SK-MEL-5 (cell line): ENCODE results near the gene COL6A5. TPM values are rescaled to one million over a fixed set of nuclear protein-coding genes. Genes with fewer than 3 reads are reported as not detected.
"Not testable (repeated sequence)": the region's sequence is repeated elsewhere in the genome, so short reads cannot be mapped to it uniquely, and the experiment has no call there.

Experiments
- DNase-seq: peaks from one replicate; pipeline ENCODE4 v3.0.0-alpha.2; 2016; ENCODE audit warnings: low read depth, low spot score
- in situ Hi-C: cut with HindIII; loops from 2 replicates; pipeline ENCODE4 v1.10.0; 2016; ENCODE audit warnings: low sequenced_read_pairs, high pct_unique_total_duplicates, low pct_unique_long_range_greater_than_20kb
- polyA plus RNA-seq, 2 experiments: library from polyadenylated mRNA; depleted of rRNA; stranded (reverse); fragments of >200 nt; gene quantifications; 2 replicates each; pipeline ENCODE4 v1.2.3, GENCODE V29; 2015
- total RNA-seq: library from RNA; depleted of rRNA; stranded (reverse); fragments of >200 nt; shearing (Covaris generic); gene quantifications from 2 replicates; pipeline ENCODE4 v1.2.3, GENCODE V29; 2014; rRNA removed

COL6A5 gene, protein sequence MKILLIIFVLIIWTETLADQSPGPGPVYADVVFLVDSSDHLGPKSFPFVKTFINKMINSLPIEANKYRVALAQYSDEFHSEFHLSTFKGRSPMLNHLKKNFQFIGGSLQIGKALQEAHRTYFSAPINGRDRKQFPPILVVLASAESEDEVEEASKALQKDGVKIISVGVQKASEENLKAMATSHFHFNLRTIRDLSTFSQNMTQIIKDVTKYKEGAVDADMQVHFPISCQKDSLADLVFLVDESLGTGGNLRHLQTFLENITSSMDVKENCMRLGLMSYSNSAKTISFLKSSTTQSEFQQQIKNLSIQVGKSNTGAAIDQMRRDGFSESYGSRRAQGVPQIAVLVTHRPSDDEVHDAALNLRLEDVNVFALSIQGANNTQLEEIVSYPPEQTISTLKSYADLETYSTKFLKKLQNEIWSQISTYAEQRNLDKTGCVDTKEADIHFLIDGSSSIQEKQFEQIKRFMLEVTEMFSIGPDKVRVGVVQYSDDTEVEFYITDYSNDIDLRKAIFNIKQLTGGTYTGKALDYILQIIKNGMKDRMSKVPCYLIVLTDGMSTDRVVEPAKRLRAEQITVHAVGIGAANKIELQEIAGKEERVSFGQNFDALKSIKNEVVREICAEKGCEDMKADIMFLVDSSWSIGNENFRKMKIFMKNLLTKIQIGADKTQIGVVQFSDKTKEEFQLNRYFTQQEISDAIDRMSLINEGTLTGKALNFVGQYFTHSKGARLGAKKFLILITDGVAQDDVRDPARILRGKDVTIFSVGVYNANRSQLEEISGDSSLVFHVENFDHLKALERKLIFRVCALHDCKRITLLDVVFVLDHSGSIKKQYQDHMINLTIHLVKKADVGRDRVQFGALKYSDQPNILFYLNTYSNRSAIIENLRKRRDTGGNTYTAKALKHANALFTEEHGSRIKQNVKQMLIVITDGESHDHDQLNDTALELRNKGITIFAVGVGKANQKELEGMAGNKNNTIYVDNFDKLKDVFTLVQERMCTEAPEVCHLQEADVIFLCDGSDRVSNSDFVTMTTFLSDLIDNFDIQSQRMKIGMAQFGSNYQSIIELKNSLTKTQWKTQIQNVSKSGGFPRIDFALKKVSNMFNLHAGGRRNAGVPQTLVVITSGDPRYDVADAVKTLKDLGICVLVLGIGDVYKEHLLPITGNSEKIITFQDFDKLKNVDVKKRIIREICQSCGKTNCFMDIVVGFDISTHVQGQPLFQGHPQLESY (N-terminal part only)
- total RNA-seq: not detected in 2 replicates
- polyA plus RNA-seq (2015; cell fraction: cytosol; rRNA removed): not detected in 2 replicates
- polyA plus RNA-seq (2015; cell fraction: nucleus; rRNA removed): not detected in 2 replicates

DNA sequence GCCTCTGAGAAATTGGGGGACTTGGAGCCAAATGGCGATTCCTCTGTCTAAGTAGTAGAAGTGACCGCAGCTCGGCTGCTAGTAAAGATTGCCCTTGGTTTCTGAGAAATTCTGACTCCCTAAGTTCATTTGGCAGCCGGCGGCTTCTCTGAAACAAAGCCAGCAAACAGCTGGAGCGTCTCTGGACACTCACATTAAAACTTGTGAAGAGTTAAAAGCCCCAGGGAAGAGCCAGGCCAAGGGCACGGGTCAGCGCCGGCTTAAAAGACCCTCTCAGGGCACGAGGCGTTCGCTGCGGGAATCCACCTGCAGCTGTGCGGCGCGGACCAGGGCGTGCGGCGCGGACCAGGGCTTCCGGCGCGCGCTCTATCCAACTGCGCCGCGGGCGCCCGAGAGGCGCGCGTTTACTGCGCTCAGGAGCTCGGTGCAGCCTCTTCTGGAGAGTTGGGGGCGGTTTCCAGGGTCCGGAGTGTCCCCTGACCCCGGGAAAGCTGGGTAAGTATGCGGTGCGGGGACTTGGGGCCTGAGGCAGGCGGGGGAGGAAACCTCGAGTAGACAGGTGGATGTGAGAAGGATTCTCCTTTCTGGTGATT, at the start of gene COL6A5:
TSS of gene COL6A5 (plus strand) at position 186 of the 593 bp plus-strand sequence. CDS start 27,967 bp downstream, outside the sequence.
- in situ Hi-C loops: no loop called here
- no peak for DNase-seq

DNA sequence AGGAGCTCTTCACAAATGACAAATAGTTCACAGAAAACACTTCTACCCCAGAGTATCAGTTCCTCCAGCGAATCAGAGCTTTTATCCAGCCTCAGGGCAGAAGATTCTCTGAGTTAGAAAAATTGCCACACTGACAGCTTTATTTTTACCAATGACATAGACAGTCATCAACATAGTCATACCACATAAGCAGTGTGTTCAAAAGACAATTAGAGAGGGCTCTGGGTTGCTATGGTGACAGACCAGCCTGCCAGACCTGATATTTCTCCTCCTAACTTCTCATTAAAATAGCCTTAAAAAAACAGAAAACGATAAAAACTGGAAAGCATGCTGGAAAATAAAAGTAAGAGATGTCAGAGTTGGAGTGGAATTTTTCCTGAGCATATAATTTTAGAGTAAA, 45.9 kb upstream of the COL6A5 start:
- in situ Hi-C loops: no loop called here
- DNase-seq: no peak

DNA sequence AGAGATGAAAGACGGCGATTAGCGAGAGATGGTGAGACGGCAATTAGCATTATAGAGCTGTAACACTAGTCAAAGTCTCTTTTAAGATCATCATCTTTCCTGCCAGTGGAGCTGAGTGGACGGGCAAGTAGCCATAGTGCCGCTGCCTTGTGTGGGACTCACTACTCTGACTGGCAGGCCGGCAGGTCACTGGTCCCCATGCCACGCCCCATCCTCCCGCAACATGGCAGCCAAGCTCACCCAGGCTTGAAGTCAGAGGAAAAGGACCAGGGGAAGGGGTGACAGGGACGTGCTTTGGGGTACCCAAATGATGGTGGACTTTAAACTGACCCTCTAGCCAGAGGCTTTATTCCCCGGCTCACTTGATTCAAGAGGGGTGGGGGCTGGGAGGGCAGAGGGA, 44.6 kb upstream of the COL6A5 start:
- in situ Hi-C loops: no loop called here
- no peak for DNase-seq

DNA sequence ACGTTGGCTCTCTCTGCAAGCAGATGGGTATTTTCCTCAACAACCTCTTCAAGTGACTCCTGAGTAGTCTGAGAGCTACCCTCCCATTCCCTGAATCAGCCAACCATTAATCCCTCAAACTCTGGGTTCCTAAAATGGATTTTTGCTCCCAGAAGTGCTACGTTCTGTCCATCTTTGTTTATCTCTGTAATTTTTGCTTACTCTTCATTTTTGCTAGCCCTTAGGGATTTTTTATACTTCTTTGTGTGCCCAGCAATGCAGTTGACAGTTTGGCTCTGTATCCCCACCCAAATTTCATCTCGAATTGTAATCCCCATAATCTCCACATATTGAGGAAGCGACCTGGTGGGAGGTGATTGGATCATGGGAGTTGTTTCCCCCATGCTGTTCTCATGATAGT, 35.4 kb upstream of the COL6A5 start:
- DNase-seq: no peak
- in situ Hi-C loops: no loop called here

DNA sequence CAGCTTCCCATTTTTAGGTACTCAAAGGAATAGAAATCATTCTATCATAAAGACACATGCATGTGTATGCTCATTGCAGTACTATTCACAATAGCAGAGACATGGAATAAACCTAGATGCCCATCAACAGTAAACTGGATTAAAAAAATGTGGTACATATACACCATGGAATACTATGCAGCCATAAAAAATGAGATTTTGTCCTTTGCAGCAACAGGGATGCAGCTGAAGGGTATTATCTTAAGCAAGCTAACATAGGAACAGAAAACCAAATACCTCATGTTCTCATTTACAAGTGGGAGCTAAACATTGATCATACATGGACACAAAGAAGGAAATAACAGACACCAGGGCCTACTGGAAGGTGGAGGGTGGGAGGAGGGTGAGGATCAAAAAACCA, 33.1 kb upstream of the COL6A5 start:
- no peak for DNase-seq
- in situ Hi-C loops: no loop called here

DNA sequence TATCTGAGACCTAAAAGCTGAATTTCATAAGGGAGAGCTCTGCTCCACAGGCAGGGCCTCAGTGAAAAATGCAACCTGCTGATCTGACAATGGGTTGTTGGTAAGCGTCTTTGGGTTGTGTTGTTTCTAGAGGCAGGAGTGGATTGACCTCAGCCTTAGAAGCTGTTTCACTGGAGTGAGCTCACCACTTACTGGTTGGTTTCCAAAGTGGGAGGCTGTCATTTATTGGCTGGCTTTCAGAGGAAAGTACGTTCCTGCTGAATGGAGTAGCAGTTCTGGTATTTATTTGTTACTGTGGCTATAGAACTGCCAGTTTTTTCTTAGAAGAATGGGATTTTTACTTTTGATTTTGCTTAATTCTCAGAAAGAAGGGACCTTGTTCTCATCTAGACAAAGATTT, 29.3 kb upstream of the COL6A5 start:
- DNase-seq: no peak
- in situ Hi-C loops: no loop called here

DNA sequence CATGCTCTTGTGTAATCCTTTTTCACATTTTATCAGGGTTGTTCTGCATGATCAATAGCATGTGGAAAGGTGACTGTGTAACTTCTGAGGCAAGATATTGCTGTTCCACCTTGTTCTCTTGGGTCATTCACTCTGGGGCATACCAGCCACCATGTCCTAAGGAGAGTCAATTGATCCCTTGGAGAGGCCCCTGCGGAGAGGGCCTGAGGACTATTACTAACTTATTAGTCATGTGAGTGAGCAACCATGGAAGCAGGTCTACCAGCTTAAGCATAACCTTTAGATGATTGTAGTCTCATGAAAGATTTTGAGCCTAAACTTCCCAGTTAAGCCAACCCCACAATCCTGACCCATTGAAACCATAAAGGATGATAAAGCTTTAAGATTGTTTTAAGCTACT, 22.0 kb upstream of the COL6A5 start:
- no peak for DNase-seq
- in situ Hi-C loops: no loop called here

DNA sequence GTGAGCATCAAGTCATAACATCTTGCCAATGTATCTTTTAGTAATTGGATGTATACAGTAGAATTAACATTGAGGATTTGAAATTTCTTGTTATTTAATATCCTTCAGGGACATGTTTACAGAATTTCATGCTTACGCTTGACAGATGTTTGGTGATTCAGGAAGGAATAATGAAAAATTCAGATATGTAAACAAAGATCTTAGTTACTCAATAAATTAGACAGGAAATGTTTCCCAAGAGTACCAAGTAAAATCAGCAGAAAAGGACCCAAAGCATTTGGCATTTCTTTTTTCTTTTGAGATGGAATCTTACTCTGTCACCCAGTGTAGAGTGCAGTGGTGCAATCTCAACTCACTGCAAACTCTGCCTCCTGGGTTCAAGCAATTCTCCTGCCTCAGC, 4.7 kb upstream of the COL6A5 start:
- in situ Hi-C loops: no loop called here
- no peak for DNase-seq

DNA sequence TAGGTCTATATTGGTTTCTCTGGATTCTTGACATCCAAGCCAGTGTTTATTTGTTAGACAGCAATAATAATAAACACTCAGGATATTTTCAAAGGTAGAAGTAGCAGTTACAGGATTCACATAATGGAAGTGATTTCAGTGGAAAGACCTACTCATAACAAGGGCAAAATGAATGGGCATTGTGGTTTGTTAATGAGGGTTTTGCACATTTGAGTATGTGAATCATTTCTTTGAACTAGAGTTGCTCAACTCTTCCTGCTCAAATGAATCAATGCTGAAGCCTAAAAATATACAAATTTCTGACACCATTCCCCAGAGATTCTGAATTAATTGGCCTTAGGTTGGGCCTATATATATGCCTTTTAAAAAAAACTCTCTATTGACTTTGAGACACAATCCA, 4.1 kb upstream of the COL6A5 start:
- no peak for DNase-seq
- in situ Hi-C loops: no loop called here

DNA sequence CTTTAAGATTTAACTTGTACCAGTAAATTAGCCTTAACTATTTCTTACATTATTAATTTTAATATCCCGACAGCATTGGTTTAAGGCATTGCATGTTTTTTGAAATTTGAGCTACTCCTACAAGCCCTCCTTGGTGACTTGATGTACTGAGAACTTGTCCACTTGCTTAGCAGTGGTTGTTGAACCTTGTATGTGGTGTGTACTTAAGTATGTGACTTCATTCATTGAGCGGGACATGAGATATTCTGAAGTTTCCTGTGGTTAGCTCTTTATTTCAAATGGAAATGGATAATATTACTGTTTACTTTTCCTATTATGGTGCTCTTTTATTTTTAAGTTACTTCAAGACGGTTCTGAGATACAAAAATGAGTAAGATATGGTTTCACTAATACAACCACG, 3.6 kb upstream of the COL6A5 start:
- DNase-seq: no peak
- in situ Hi-C loops: no loop called here

DNA sequence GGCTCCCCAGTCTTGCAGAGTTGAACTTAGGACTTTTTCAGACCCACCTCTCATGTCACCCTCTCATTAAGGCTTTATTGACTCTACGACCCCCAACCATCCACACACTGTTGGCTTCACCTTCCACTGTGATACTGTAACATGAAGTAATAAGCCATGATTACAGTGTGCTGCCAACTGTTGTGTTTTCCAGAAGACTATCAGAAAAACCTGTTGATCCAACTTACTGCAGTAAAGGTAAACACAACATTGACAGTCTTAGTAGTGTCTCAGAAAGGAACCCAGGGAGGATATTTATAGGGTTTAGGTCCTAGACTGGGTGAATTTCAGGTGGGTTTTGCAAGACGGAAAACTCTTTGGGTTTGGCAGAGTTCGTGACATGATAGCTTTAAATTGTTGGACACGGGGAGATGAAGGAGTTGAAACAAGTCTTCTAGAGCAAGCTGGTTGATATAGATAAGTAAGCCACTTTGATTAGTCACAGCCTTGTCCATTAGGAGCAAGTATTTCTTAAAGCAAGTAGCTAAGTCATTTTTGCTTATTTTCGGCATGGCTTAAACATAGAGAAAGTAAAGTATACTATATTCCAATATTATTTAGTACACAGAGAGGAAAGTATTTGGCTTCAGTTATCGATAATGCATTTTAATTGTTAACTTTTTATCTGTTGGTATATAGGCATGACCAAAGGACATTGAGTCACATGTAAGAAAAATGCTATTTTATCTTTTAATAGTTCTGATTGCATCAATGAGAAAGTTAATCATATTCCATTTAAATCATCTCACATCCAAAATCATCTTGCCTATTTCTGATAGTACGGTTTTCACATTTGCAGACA, 2.4 kb upstream of the COL6A5 start:
- in situ Hi-C loops: no loop called here
- no peak for DNase-seq

DNA sequence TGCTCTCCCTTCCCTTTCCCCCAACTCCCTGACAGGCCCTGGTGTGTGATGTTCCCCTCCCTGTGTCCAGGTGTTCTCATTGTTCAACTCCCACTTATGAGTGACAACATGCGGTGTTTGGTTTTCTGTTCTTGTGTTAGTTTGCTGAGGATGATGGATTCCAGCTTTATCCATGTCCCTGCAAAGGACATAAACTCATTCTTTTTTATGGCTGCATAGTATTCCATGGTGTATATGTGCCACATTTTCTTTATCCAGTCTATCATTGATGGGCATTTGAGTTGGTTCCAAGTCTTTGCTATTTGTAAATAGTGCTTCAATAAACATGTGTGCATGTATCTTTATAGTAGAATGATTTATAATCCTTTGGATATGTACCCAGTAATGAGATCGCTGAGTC, 2.8 kb downstream of the COL6A5 start:
- DNase-seq, in situ Hi-C loops: not testable (repeated sequence)

DNA sequence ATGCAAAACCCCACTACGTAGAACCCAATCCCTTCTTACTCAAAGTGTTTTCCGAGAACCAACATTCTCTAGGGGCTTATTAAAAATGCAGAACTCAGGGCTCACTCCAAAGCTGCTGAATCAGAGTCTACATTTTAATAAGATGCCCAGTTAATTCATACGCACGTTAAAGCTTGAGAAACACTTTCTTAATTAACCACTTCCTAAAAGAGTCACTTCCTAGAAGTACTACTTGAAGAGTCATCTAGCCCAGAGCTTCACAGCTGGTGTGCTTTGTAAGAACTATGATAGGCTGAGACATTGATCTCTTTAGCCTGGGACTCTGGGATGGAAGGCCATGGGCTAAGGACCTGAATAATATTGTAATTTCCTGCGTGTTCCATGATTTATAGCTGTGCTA, 9.0 kb downstream of the COL6A5 start:
- in situ Hi-C loops: no loop called here
- no peak for DNase-seq

DNA sequence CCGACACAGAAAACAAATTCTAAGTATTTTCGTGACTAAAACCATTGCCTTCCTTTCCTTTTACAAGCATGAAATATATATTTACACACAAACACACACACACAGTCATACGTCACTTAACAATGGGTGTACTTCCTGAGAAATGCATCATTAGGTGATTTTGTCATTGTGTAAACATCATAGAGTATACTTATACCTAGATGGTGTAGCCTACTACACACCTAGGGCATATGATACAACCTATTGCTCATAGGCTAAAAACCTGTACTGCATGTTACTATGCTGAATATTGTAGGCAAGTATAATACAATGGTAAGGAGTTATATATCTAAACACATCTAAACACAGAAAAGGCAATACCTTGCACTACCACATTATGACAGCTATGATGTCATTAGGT, 28.6 kb downstream of the COL6A5 start:
- no peak for DNase-seq
- in situ Hi-C loops: no loop called here

DNA sequence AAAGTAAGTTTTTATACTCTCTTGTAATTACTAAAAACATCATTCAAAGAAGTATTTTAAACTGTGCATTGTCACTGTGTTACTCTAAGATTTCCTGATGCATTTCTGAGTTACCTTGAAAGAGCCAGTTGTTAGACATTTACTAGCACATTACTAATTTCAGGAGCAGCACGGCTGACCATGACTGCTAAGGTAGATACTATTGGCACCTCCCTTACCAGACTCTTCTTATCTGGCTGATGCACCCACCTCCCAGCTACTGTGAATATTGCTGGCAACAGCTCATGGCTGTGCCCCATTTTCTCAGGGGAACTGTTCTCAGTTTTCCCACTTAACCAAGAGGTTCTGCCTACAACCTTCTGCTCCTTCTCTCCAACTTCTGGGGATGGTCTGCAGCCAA, 29.4 kb downstream of the COL6A5 start:
- DNase-seq: no peak
- in situ Hi-C loops: no loop called here

DNA sequence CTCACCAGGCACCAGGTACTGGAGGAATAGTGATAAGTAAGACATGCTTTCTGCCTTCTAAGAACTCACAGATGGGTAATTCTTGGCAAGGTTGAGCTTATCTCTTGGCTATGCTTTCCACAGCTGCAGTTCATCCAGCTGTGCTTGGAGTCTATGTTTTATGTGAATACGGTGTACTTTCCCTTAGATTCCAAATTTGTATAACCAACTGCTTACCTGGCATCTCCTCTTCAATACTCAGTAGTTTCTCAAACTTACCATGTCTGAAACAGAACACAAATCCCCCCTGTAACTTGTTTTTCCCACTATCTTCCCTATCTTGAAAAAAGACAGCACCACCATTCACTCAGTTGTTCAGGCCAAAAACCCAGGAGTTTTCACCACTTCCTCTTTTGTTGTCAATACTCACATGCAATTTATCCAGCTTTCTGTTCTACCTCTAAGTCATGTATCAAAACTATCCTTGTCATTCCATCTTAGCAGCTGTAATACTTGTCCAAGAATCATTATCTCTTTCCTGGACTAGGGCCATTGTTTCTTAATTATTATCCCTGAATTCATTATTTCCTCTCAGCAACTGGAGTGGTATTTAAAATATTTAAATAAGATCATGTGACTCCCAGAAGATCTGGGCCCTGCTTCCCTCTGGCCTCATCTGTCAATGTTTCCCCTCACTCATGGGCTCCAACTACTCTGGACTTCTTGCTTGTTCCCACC, 32.6 kb downstream of the COL6A5 start:
- no peak for DNase-seq
- in situ Hi-C loops: no loop called here
